Aorta (tissue), 5 donors: ENCODE results near the gene GNGT1. TPM values are rescaled to one million over a fixed set of nuclear protein-coding genes. Genes with fewer than 3 reads are reported as not detected.

Source experiments
- ATAC-seq: fragments of 200-7000 bp; cut with Tn5 transposase; one replicate; pipeline ENCODE4 v1.9.1; 2022; ENCODE audit warnings: moderate library complexity; ENCODE audit not compliant: low FRiP score
- DNase-seq, 2 donors: peaks; one replicate each; pipeline ENCODE4 v3.0.0-alpha.2; 2020
- H3K27ac ChIP-seq, 2 donors: one replicate each; pipeline ENCODE4 v1.5.1; 2013; ENCODE audit warnings: low read length in 2 of 2, mild to moderate bottlenecking in 2 of 2, moderate library complexity in 2 of 2, control low read depth in 1 of 2, inconsistent platforms in 1 of 2, low read depth in 1 of 2
- H3K27me3 ChIP-seq, 2 donors: one replicate each; pipeline ENCODE4 v1.6.1; 2013; ENCODE audit warnings: control low read depth in 1 of 2, low read length in 1 of 2, mild to moderate bottlenecking in 1 of 2, moderate library complexity in 1 of 2; ENCODE audit not compliant: insufficient read depth in 2 of 2, control insufficient read depth in 1 of 2
- H3K36me3 ChIP-seq, 2 donors: one replicate each; pipeline ENCODE4 v1.6.1; 2013; ENCODE audit warnings: control low read depth in 1 of 2, low read length in 1 of 2, mild to moderate bottlenecking in 1 of 2; ENCODE audit not compliant: insufficient read depth in 2 of 2, control insufficient read depth in 1 of 2
- H3K4me1 ChIP-seq, 2 donors: one replicate each; pipeline ENCODE4 v1.6.1; 2013; ENCODE audit warnings: low read length in 2 of 2, control low read depth in 1 of 2, mild to moderate bottlenecking in 1 of 2, moderate library complexity in 1 of 2; ENCODE audit not compliant: insufficient read depth in 2 of 2, control insufficient read depth in 1 of 2
- H3K4me3 ChIP-seq, 2 donors: one replicate each; pipeline ENCODE4 v1.5.1; 2013; ENCODE audit warnings: low read length in 2 of 2, control low read depth in 1 of 2, mild to moderate bottlenecking in 1 of 2
- H3K9me3 ChIP-seq: one replicate; pipeline ENCODE4 v1.6.1; 2013; ENCODE audit warnings: mild to moderate bottlenecking, low read length; ENCODE audit not compliant: control insufficient read depth
- WGBS, 2 donors: extraction: QIAGEN DNeasy Blood & Tissue Kit; methylation state at CpG; one replicate each; pipeline ENCODE4 v1.1.7; 2013; 5-methylcytosine and 5-hydroxymethylcytosine counted together
- intact Hi-C, 2 donors: fragments of 100-400 bp; cut with DNase I; formaldehyde crosslinking; loops; one replicate each; pipeline versions ENCODE4 v1.14.2 to v1.15.0; 2022
- polyA plus RNA-seq, 2 donors: library from polyadenylated mRNA; stranded (reverse); fragments of 200-250 nt; gene quantifications; one replicate each; pipeline ENCODE4 v1.2.3, GENCODE V29; 2013
- total RNA-seq, 2 donors: library from RNA; stranded (reverse); fragmentation: NEBNext Ultra II Directional; extraction: Animal tissue kit (Norgen Biotek cat#: 25700); gene quantifications; one replicate each; pipeline ENCODE4 v1.2.1, GENCODE V29; 2021
- donor health status: healthy with polysubstance abuse.
- donor health status: Bipolar disorder and iron deficiency.
- donor health status: DM: no; HTN: no; CAD: no.
- donor health status: DM: no; HTN: no; CAD: no.
- donor health status: DM: yes; HTN: yes; CAD: no.

The GNGT1 gene
- total and polyA plus RNA-seq, 4 donors: not detected

DNA sequence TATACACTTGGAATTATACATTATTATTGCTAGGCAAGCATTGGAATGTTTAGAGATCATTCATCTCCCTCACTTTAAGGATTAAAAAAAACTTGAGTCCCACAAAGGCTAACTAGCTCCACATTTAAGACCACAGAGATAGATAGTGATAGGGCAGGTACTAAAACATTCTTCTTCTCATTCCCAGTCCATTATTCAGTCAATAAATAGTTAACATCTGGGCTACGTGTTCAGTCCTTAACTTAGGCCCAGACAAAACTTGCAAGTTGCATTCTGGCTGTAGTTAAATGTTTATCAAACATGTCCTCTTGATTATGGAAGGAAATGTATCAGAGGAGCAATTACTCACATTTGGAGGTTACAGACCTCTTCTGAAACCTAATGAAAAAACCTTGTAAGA is 17.6 kb downstream of the GNGT1 start:
- no peak for ATAC-seq
- no peak overlapping the region for H3K27ac ChIP-seq
- 8 to 10% methylated on average over 1 of the region's 1 CpG for WGBS, 2 donors

DNA sequence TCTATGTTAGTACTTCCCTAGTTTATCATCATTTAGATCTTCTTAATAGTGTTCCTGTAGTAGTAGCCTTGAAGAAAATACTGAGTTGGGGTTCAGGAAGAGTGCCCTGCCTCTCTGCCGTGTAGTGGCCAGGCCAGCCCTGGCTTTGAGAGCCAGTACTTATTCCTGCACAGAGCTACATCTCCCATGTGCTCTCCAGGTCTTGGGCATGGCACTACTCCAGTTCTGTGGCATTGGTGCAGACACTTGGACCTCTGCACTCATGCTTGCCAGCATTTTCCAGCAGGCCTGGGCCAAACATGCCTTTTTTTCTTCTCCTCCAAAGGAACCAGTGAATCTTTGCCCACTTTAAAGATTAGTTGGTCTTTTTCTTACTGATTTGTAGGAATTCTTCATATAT is 20.4 kb downstream of the GNGT1 start:
- 11 to 17% methylated on average over 1 of the region's 1 CpG for WGBS, 2 donors
- Histone ChIP-seq H3K9me3 (no peaks in the 10 kb centered on the region), H3K4me3 (no peak overlapping the region), H3K27me3 (no peaks in the 10 kb centered on the region), H3K36me3 (no peaks in the 10 kb centered on the region), H3K27ac (no peak overlapping the region), H3K4me1 (peaks cover 4 to 7% of the 10 kb centered on the region in 2 donors)
- DNase-seq (no peak), ATAC-seq (no peak)
- intact Hi-C loops: no loop called here

More for the DNA sequence above, 17.6 kb downstream of the GNGT1 start:
- intact Hi-C loops: loop anchor here in 1 of 2 donors (5.0 kb wide), 1 partner anchor 78 kb away; the partner anchor contains the start of gene BET1
- H3K4me1 ChIP-seq: peaks cover 4 to 7% of the 10 kb centered on the region in 2 donors
- H3K36me3 ChIP-seq: no peaks in the 10 kb centered on the region
- H3K27me3 ChIP-seq: no peaks in the 10 kb centered on the region
- peak overlapping the region in 1 of 2 donors; percentile 14 for H3K4me3 ChIP-seq
- H3K9me3 ChIP-seq: no peaks in the 10 kb centered on the region
- no peak for DNase-seq

DNA sequence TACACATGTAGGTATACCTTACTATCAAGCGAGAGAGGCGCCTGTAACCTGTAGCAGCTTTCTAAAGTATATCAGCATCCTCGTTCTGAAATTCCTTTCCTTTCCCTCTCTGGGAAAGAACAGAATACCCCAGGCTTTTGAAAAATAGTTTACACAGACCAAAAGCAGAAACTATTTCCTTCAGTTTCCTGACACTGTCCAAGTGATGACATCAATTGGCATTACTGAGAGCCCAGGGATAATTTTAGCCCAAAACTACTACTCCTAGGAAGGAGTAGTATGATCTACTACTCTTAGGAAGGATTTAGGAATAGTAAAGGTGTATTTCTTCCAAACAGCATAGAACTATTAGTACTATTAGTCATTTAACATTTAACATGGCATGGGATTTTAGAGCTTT is 21.2 kb downstream of the GNGT1 start:
- Histone ChIP-seq H3K9me3 (no peaks in the 10 kb centered on the region), H3K4me1 (peaks cover 4 to 7% of the 10 kb centered on the region in 2 donors), H3K27me3 (no peaks in the 10 kb centered on the region), H3K27ac (peak overlapping the region in 1 of 2 donors; percentile 5), H3K4me3 (no peak overlapping the region), H3K36me3 (no peaks in the 10 kb centered on the region)
- ATAC-seq (peak; percentile 53), DNase-seq (no peak)
- intact Hi-C loops: no loop called here
- 54 to 57% methylated on average over 3 of the region's 3 CpGs for WGBS, 2 donors

DNA sequence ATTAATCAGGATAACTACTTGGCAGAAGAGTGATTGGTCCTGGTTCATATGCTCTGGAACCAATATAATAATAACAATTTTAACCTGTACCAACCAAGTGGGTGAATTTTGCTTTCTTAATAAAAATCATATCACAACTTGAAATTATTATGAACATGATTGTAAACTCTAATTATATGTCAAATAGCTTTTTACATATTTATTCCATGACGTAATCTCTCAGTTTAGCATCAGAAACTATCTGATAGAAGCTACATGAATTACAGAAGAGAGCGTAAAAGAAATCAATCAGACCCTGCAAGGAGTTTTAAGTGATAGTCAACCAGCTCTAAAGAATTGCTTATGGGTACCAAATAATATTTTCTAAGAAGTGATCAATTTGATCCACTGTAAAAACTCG is 25.3 kb downstream of the GNGT1 start:
- Histone ChIP-seq H3K27ac (no peak overlapping the region), H3K27me3 (no peaks in the 10 kb centered on the region), H3K4me3 (no peak overlapping the region), H3K9me3 (no peaks in the 10 kb centered on the region), H3K4me1 (peaks cover 1 to 5% of the 10 kb centered on the region in 2 donors), H3K36me3 (no peaks in the 10 kb centered on the region)
- 74 to 76% methylated on average over 3 of the region's 3 CpGs for WGBS, 2 donors
- DNase-seq (no peak), ATAC-seq (no peak)
- intact Hi-C loops: no loop called here

DNA sequence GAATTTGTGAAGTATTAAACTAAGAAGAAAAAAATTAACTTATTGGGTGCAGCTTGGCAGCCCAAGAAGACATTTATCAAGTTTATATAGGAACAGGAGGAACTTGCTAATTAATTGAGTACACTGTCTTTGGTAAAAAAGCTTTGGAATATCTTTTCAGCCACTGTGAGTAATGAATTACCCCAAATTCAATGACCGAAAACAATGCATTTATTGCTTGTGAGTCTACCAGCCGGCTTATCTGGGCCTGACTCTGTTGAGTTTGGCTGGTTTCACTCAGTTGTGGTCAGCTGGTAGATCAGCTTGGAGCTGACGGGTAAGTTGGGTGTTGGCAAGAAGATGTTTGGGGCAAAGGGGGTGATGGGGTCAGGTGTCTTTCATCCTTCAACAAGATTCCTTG is 26.8 kb downstream of the GNGT1 start:
- ATAC-seq (no peak), DNase-seq (no peak)
- H3K4me1 ChIP-seq: no peaks in the 10 kb centered on the region
- H3K27me3 ChIP-seq: no peaks in the 10 kb centered on the region
- WGBS, 2 donors: 70 to 76% methylated on average over 3 of the region's 3 CpGs
- H3K9me3 ChIP-seq: no peaks in the 10 kb centered on the region
- H3K36me3 ChIP-seq: no peaks in the 10 kb centered on the region
- no peak overlapping the region for H3K27ac ChIP-seq
- H3K4me3 ChIP-seq: no peak overlapping the region
- intact Hi-C loops: no loop called here

DNA sequence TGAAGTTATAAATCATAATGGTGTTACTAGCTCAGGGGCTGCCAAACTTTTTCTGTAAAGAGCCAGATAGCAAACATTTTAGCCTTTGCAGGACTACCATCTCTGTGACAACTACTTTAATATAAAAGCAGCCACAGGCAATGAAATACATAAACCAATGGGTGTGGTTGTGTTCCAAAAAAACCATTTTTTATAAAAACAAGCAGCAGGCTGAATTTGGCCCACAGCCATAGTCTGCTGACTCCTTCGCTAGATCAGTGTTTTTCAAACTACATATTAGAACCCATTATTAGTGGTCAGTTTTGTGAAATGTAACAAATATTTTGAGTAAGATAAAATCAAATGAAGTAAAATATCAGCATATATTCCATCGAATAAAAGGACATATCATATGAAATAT is 28.7 kb downstream of the GNGT1 start:
- DNase-seq (no peak), ATAC-seq (no peak)
- 59 to 63% methylated on average over 2 of the region's 2 CpGs for whole genome bisulfite sequencing, 2 donors
- intact Hi-C loops: no loop called here
- no peaks in the 10 kb centered on the region for H3K4me1 ChIP-seq
- H3K27ac ChIP-seq: no peak overlapping the region
- no peaks in the 10 kb centered on the region for H3K36me3 ChIP-seq
- H3K27me3 ChIP-seq: no peaks in the 10 kb centered on the region
- H3K9me3 ChIP-seq: no peaks in the 10 kb centered on the region
- no peak overlapping the region for H3K4me3 ChIP-seq

DNA sequence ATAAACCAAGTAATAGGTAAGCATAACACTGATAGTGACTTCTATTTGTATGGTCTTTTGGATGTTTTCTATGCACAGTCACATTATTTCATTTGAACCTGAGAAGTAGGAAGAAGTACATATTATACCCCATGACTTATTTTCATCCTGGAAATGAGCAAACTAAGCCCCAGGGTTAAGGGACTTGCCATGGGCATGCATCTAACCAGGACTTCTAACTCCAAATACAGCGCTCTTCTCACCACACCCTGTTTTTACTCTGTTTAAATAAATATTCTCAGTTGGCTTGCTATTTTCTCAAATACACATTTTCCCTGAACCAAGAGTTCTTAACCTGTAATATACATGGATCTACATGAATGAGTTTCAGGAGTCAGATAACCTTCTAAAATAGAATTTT is 31.5 kb downstream of the GNGT1 start:
- Histone ChIP-seq H3K27ac (no peak overlapping the region), H3K4me3 (no peak overlapping the region), H3K4me1 (no peaks in the 10 kb centered on the region), H3K36me3 (no peaks in the 10 kb centered on the region), H3K27me3 (no peaks in the 10 kb centered on the region), H3K9me3 (no peaks in the 10 kb centered on the region)
- 79 to 86% methylated on average over 1 of the region's 1 CpG for WGBS, 2 donors
- no peak for DNase-seq
- ATAC-seq: no peak
- intact Hi-C loops: no loop called here

DNA sequence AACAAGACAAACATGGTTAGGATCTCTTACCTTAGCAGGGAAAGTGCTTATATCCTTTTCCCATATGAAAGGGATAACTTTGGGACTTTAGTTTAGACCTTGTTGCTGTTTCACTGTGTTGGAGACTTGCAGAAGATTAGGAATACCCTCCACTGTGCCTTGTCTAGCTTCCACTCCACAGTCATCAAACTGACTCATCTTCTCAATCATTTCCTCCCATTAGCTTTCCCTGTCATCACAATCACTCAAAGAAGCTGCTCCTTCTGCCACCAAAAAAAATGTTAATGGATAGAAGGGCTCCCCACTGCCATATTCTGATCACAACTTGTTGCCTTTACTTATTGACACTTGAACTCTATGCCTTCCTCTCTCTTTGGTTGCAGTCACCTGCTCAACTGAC is 31.9 kb downstream of the GNGT1 start:
- Histone ChIP-seq H3K9me3 (no peaks in the 10 kb centered on the region), H3K4me1 (no peaks in the 10 kb centered on the region), H3K27ac (no peak overlapping the region), H3K27me3 (no peaks in the 10 kb centered on the region), H3K4me3 (no peak overlapping the region), H3K36me3 (no peaks in the 10 kb centered on the region)
- ATAC-seq (no peak), DNase-seq (no peak)
- intact Hi-C loops: no loop called here

DNA sequence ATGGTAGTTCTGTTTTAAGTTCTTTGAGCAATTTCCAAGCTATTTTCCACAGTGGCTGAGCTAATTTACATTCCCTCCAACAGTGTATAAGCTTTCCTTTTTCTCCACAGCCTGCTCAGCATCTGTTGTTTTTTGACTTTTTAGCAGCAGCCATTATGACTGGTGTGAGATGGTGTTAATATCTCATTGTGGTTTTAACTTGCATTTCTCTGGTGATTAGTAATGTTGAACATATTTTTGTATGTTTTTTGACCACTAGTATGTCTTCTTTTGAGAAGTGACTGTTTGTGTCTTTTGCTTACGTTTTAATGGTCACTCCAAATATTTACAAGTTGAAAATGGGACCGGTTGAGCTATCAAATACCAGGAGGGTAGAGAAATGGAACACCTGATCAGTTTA is 35.6 kb downstream of the GNGT1 start:
- peaks cover 0 to 1% of the 10 kb centered on the region in 2 donors for H3K4me1 ChIP-seq
- no peak overlapping the region for H3K4me3 ChIP-seq
- no peaks in the 10 kb centered on the region for H3K27me3 ChIP-seq
- DNase-seq (no peak), ATAC-seq (no peak)
- H3K27ac ChIP-seq: no peak overlapping the region
- intact Hi-C loops: no loop called here
- WGBS, 2 donors: 91% methylated on average over 2 of the region's 2 CpGs
- H3K9me3 ChIP-seq: no peaks in the 10 kb centered on the region
- H3K36me3 ChIP-seq: no peaks in the 10 kb centered on the region
